Peyer's patch (tissue), 4 donors: ENCODE data around the gene DRGX. TPM values are rescaled to one million over a fixed set of nuclear protein-coding genes. Genes with fewer than 3 reads are reported as not detected.

ENCODE experiments used
- DNase-seq, 3 donors: peaks; one replicate each; pipeline ENCODE4 v3.0.0-alpha.2; 2017 to 2019
- H3K27ac ChIP-seq, 4 donors: fragments of 200-600 bp; sonication (generic); one replicate each; pipeline ENCODE4 v1.5.1; 2016 to 2019
- H3K27me3 ChIP-seq, 2 donors: fragments of 200-600 bp; sonication (generic); one replicate each; pipeline ENCODE4 v1.5.1; 2019
- H3K36me3 ChIP-seq, 3 donors: fragments of 200-600 bp; sonication (generic); one replicate each; pipeline ENCODE4 v1.5.1; 2016 to 2019
- H3K4me1 ChIP-seq, 4 donors: fragments of 200-600 bp; sonication (generic); one replicate each; pipeline ENCODE4 v1.5.1; 2016 to 2019
- H3K4me3 ChIP-seq, 4 donors: fragments of 200-600 bp; sonication (generic); 1 replicate in 3 of 4; 2 replicates in 1 of 4; pipeline ENCODE4 v1.5.1; 2016 to 2019; ENCODE audit warnings: mild to moderate bottlenecking in 1 of 4
- H3K9me3 ChIP-seq, 4 donors: fragments of 200-600 bp; sonication (generic); one replicate each; pipeline ENCODE4 v1.5.1; 2016 to 2019; ENCODE audit warnings: mild to moderate bottlenecking in 1 of 4
- POLR2A ChIP-seq, 2 donors: fragments of 450-650 bp; IDR thresholded peaks; one replicate each; pipeline ENCODE4 v1.5.1; 2017; ENCODE audit warnings: antibody characterized with exemption in 2 of 2, mild to moderate bottlenecking in 2 of 2, moderate library complexity in 2 of 2
- total RNA-seq, 4 donors: library from RNA; depleted of rRNA; stranded (reverse); fragments of >200 nt; gene quantifications; one replicate each; pipeline ENCODE4 v1.1.0, GENCODE V29; 2016
- TF ChIP-seq, protein P1 (sequence below), 6 experiments: fragments of 450-650 bp in 4 of 6; fragments of 200-600 bp in 2 of 6; sonication (generic) in 1 of 6; IDR thresholded peaks; one replicate each; pipeline ENCODE4 v1.5.1; 2017 to 2019; ENCODE audit warnings: antibody characterized with exemption in 6 of 6, mild to moderate bottlenecking in 3 of 6, moderate library complexity in 1 of 6

The DRGX gene
- total RNA-seq, 4 donors from 2014 or later = not detected

- peaks cover 0 to 22% (median 0%) of the 10 kb centered on the region in 4 donors for H3K4me1 ChIP-seq
- TF ChIP-seq POLR2A (IDR thresholded peaks at IDR 0.05) = no peak
- TF ChIP-seq, protein P1, sequence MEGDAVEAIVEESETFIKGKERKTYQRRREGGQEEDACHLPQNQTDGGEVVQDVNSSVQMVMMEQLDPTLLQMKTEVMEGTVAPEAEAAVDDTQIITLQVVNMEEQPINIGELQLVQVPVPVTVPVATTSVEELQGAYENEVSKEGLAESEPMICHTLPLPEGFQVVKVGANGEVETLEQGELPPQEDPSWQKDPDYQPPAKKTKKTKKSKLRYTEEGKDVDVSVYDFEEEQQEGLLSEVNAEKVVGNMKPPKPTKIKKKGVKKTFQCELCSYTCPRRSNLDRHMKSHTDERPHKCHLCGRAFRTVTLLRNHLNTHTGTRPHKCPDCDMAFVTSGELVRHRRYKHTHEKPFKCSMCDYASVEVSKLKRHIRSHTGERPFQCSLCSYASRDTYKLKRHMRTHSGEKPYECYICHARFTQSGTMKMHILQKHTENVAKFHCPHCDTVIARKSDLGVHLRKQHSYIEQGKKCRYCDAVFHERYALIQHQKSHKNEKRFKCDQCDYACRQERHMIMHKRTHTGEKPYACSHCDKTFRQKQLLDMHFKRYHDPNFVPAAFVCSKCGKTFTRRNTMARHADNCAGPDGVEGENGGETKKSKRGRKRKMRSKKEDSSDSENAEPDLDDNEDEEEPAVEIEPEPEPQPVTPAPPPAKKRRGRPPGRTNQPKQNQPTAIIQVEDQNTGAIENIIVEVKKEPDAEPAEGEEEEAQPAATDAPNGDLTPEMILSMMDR (IDR thresholded peaks at IDR 0.05) = no peak
- H3K27ac ChIP-seq = no peak overlapping the region
- no peak for DNase-seq
- H3K9me3 ChIP-seq = peaks cover 0 to 5% (median 0%) of the 10 kb centered on the region in 4 donors
- H3K4me3 ChIP-seq = no peak overlapping the region
- H3K36me3 ChIP-seq = no peaks in the 10 kb centered on the region
- peaks cover 0 to 44% of the 10 kb centered on the region in 2 donors for H3K27me3 ChIP-seq
Observed at GRCh38 chr10:49393301-49393700, 2.6 kb downstream of the DRGX start.

DNA sequence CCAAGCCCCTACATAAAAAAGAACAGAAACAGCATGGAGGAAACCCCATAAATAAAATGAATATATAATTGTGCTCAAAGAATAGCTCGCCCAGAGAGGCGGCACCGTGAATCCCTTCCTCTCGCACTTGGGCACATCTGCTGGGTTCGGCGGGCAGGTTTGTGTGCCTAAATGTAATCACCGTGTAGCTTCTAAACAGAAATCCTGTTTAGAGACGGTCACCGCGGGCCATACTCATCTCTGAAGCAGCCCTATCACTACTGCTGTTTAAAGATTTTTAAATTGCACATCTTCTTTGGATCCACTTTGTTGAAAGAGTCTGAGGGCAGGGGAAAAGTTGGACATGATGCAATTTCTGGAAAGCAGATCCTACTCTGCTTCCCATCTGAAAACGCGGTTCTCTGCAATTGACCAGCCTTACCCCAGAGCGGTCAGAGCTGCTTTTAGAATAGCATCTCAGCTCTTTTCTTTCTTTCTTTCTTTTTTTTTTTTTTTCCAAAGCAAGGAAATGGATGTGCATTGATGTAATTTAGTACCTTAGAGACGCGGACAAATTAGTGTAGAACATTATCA is 6.4 kb downstream of the DRGX start:
- Histone ChIP-seq H3K27me3 (peaks cover 0 to 10% of the 10 kb centered on the region in 2 donors), H3K9me3 (no peaks in the 10 kb centered on the region), H3K27ac (no peak overlapping the region), H3K36me3 (no peaks in the 10 kb centered on the region), H3K4me1 (no peaks in the 10 kb centered on the region), H3K4me3 (no peak overlapping the region)
- no peak for DNase-seq
- TF ChIP-seq, protein P1 (IDR thresholded peaks at IDR 0.05) = no peak
- no peak for TF ChIP-seq POLR2A (IDR thresholded peaks at IDR 0.05)

DNA sequence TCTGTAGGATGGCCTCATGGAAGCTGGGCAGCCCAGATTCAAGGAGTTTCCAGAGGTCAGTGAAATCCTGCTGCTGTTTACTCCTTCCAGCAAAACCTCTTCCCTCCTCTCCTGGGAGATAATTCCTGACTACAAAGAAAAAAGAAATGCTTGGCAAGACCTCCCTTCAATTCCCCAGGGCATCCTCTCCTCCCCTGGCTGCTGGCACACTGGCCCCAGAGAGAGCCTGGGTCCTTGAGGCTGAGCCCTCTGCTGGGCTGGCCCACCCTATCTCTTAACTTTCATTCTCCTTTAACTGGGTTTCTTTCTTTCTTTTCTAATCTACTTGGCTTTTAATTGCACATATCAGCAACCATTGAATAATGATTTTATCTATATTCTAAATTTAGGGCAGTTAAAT is 7.7 kb downstream of the DRGX start:
- Histone ChIP-seq H3K4me3 (no peak overlapping the region), H3K9me3 (no peaks in the 10 kb centered on the region), H3K36me3 (no peaks in the 10 kb centered on the region), H3K4me1 (no peaks in the 10 kb centered on the region), H3K27ac (no peak overlapping the region), H3K27me3 (peaks cover 0 to 4% of the 10 kb centered on the region in 2 donors)
- no peak for TF ChIP-seq POLR2A (IDR thresholded peaks at IDR 0.05)
- TF ChIP-seq, protein P1 (IDR thresholded peaks at IDR 0.05) = no peak
- no peak for DNase-seq

DNA sequence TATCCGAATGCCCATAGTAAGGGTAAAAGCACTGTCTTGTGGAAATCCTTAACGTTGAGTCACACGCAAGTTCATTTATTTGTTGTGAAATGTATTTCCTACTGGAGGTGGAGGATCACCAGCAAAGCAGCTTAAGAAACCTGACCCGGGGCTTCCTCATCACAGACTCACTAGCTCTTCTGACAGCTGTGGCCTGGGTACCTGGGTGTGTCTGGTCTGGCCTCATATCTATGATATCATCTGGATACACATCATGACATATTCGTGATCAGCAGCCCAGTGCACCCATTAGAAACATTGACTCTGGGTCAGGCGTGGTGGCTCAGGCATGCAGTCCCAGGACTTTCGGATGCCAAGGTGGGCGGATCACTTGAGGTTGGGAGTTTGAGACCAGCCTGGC is 8.8 kb downstream of the DRGX start:
- H3K9me3 ChIP-seq = no peaks in the 10 kb centered on the region
- TF ChIP-seq, protein P1 (IDR thresholded peaks at IDR 0.05) = no peak
- TF ChIP-seq POLR2A (IDR thresholded peaks at IDR 0.05) = no peak
- no peak for DNase-seq
- H3K36me3 ChIP-seq = no peaks in the 10 kb centered on the region
- peaks cover 0 to 3% of the 10 kb centered on the region in 2 donors for H3K27me3 ChIP-seq
- no peak overlapping the region for H3K4me3 ChIP-seq
- H3K4me1 ChIP-seq = no peaks in the 10 kb centered on the region
- no peak overlapping the region for H3K27ac ChIP-seq

DNA sequence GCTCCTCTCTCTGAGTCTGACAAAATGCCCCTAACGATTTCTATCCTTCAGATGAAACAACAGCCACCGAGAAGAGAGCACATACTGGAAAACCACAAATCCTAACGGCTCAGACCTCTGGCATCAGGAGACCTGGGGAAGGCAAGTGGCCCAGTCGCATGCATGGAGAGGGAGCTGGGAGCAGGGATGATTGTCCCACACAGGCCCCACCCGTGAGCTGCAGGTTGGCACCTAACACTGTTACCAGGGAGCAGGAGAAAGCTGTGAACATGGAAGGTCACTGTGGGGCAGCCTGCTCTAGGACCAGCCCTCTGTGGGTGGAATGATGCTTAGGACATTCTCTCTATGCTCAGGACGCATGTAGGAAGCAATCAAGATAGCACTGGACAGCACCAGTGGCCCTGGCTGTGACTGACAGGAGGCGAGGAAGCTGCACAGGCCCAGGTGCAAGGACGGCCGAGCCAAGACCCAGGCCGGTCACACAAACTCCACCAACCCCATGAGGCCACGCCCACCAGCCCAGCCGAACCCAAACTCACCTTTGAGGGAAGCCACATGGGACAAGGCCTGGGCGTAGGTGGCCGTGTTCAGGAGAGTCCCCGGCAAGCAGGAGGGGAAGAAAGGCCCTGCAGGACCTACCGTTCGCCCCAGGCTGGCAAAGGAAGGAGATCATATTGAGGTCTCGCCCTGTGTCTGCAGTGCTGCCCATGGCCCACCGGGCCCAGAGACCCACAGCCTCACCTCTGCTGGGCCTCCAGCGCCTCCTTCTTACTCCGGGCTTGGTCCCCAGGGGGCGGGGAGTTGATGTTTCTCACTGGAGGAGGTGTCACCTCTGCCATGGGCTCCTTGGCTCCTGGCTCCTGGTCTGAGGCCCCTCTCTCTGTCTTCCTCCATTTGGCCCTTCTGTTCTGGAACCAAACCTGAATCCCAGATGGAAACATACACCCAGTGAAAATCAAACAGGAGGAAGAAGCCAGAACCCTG is 9.7 kb downstream of the DRGX start:
- no peaks in the 10 kb centered on the region for H3K9me3 ChIP-seq
- no peak overlapping the region for H3K27ac ChIP-seq
- no peak for DNase-seq
- no peak overlapping the region for H3K4me3 ChIP-seq
- TF ChIP-seq, protein P1 (IDR thresholded peaks at IDR 0.05) = no peak
- TF ChIP-seq POLR2A (IDR thresholded peaks at IDR 0.05) = no peak
- no peaks in the 10 kb centered on the region for H3K4me1 ChIP-seq
- H3K36me3 ChIP-seq = no peaks in the 10 kb centered on the region
- H3K27me3 ChIP-seq = no peaks in the 10 kb centered on the region
